Activated naive CD4-positive, alpha-beta T cell treated with anti-CD3 and anti-CD28 coated beads for 36 hours (primary cell): ENCODE results near the gene SSBP4. TPM values are rescaled to one million over a fixed set of nuclear protein-coding genes. Genes with fewer than 3 reads are reported as not detected.
A peak's percentile ranks its signal among the peaks of the same experiment; 100 is the strongest.
"Not testable (repeated sequence)": the region's sequence is repeated elsewhere in the genome, so short reads cannot be mapped to it uniquely, and the experiment has no call there.

Source experiments
- CTCF ChIA-PET: fragments of 350-600 bp; sonication (Branson Sonifier 250); formaldehyde crosslinking; loops from one replicate; lab custom pipeline; 2021; ENCODE audit warnings: antibody characterized with exemption; lab: Charles Lee
- DNase-seq: peaks from one replicate; pipeline ENCODE4 v3.0.0-alpha.2; 2020
- H3K27ac Mint-ChIP-seq: one replicate; pipeline ENCODE4 v1.8.0; 2021; ENCODE audit warnings: mild to moderate bottlenecking, mixed read lengths
- H3K27me3 Mint-ChIP-seq: one replicate; pipeline ENCODE4 v1.8.0; 2021; ENCODE audit warnings: low read depth, mixed read lengths
- H3K36me3 Mint-ChIP-seq: one replicate; pipeline ENCODE4 v1.8.0; 2021; ENCODE audit warnings: low read depth, mixed read lengths
- H3K4me1 Mint-ChIP-seq: one replicate; pipeline ENCODE4 v1.8.0; 2021; ENCODE audit warnings: low read depth, mixed read lengths
- H3K4me3 Mint-ChIP-seq: one replicate; pipeline ENCODE4 v1.8.0; 2021; ENCODE audit warnings: mild to moderate bottlenecking, moderate library complexity, mixed read lengths
- H3K9me3 Mint-ChIP-seq: one replicate; pipeline ENCODE4 v1.8.0; 2021; ENCODE audit warnings: mixed read lengths
- intact Hi-C: fragments of 100-400 bp; cut with micrococcal nuclease; formaldehyde crosslinking; loops from one replicate; pipeline ENCODE4 v1.15.1; 2023
- total RNA-seq, 2 experiments: library from RNA; stranded (reverse); gene quantifications; one replicate each; pipeline ENCODE4 v1.2.3, GENCODE V29; 2021

SSBP4 gene
- total RNA-seq, 2 experiments from 2014 or later = 62.6 to 71.4 TPM

DNA sequence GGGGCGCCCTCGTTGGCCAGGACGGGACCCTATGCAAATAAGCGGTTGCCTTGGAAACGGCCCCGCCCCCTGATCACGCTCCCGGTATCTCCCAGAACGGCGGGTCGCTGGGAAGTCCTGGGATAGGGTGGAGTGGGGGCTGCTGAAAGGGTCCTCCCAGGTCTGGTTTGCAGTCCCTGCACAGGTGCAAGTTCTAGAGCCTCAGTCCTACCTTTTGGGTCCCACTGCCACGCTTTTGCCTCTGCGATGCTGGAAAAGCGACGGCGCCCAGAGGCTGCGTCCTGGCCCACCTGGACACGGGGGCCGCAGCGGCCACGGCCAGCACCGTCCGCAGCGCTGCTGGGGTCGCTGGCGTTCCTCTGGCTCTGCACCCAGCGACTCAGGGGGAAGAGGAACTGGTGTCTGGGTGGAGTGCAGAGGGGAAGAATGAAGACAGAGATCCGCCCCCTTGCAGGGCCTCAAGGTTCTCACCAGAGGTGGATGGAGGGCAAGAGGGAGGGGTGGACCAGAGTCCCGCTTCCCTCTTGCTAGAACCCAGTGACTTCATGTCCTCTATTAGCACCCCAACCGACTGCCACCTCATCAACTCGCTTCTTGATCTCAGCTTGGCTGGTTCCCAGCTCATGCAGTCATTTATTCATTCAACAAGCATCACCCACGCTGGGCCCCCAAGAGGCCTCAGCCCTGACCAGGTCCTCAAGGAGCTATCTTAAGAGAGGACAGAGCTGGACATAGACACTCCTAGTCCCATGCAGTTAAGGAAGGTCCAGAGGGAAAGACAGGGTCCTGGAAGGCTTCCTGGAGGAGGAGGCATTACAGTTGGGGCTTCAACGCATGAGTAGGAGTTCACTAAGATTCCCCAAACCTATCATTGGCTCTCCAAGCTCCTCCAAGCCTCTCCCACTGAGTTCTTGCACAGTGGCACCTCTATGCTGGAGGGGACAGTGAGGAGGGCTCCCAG lies 21.7 kb upstream of the SSBP4 start, which contains the start of gene LRRC25:
Gene LRRC25 (minus strand): TSS at position 381 of the 961 bp plus-strand sequence. CDS start 659 bp downstream, outside the sequence.
- Mint-ChIP-seq H3K9me3 (no peaks in the 10 kb centered on the region), H3K4me3 (no peak within 1 kb of the TSS), H3K27ac (no peak within 1 kb of the TSS), H3K4me1 (peaks cover 4% of the 10 kb centered on the region), H3K36me3 (no peaks in the 10 kb centered on the region), H3K27me3 (peaks cover 11% of the 10 kb centered on the region)
- CTCF ChIA-PET = interaction anchor here (0.8 to 1.3 kb wide), 2 partner anchors 8 to 9 kb away, joined by 3 to 4 read pairs; no protein-coding TSS in a partner anchor
- no peak for DNase-seq
- intact Hi-C loops = no loop called here

- no peak overlapping the region for H3K27ac Mint-ChIP-seq
- H3K9me3 Mint-ChIP-seq = no peaks in the 10 kb centered on the region
- H3K36me3 Mint-ChIP-seq = no peaks in the 10 kb centered on the region
- peaks cover 8% of the 10 kb centered on the region for H3K27me3 Mint-ChIP-seq
- H3K4me3 Mint-ChIP-seq = no peak overlapping the region
- intact Hi-C loops = no loop called here
- peaks cover 4% of the 10 kb centered on the region for H3K4me1 Mint-ChIP-seq
- CTCF ChIA-PET = no interaction called here
- no peak for DNase-seq
These were observed 20.2 kb upstream of the SSBP4 start for GRCh38 chr19:18399008-18399407.

GRCh38 chr19:18401580-18402112 lies 17.6 kb upstream of the SSBP4 start:
- Mint-ChIP-seq H3K4me3 (no peak overlapping the region), H3K27ac (no peak overlapping the region), H3K27me3 (peaks cover 7% of the 10 kb centered on the region), H3K4me1 (peaks cover 4% of the 10 kb centered on the region), H3K36me3 (no peaks in the 10 kb centered on the region), H3K9me3 (no peaks in the 10 kb centered on the region)
- intact Hi-C loops = no loop called here
- CTCF ChIA-PET = no interaction called here
- no peak for DNase-seq

GRCh38 chr19:18402455-18403248 lies 16.5 kb upstream of the SSBP4 start:
- DNase-seq, CTCF ChIA-PET, H3K4me1 Mint-ChIP-seq, H3K27me3 Mint-ChIP-seq, H3K27ac Mint-ChIP-seq, intact Hi-C loops, H3K4me3 Mint-ChIP-seq, H3K9me3 Mint-ChIP-seq, H3K36me3 Mint-ChIP-seq: not testable (repeated sequence)

DNA sequence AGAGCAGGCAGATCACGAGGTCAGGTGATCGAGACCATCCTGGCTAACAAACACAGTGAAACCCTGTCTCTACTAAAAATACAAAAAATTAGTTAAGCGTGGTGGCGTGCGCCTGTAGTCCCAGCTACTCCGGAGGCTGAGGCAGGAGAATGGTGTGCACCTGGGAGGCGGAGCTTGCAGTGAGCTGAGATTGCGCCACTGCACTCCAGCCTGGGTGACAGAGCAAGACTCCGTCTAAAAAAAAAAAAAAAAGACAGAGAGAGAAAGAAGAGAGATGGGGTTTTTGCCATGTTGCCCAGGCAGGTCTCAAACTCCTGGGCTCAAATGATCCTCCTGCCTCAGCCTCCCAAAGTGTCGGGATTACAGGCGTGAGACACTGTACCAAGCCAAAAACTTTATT lies 13.4 kb upstream of the SSBP4 start:
- H3K27ac Mint-ChIP-seq, H3K9me3 Mint-ChIP-seq, intact Hi-C loops, H3K4me1 Mint-ChIP-seq, H3K36me3 Mint-ChIP-seq, H3K4me3 Mint-ChIP-seq, H3K27me3 Mint-ChIP-seq, DNase-seq: not testable (repeated sequence)
- CTCF ChIA-PET = interaction anchor here (0.7 to 4.6 kb wide), 2 partner anchors 17 to 128 kb away, joined by 4 to 21 read pairs; no protein-coding TSS in a partner anchor

DNA sequence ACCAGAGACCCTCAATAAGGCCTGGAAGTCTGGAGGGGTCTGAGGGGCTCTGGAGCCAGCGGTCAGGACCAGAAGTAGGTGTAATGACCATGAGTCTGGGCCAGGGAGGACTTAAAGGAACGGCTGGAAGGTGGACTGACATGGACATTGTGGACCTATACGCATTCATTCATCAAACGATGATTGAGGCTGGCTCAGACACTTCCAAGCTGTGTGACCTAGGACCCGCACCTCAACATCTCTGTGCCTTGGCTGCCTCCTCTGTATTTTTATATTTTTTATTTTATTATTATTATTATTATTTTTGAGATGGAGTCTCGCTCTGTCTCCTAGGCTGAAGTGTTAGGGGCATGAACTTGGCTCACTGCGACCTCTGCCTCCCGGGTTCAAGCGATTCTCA lies 12.4 kb upstream of the SSBP4 start:
- Mint-ChIP-seq H3K36me3 (no peaks in the 10 kb centered on the region), H3K27me3 (peaks cover 2% of the 10 kb centered on the region), H3K9me3 (no peaks in the 10 kb centered on the region), H3K4me1 (no peaks in the 10 kb centered on the region), H3K4me3 (no peak overlapping the region), H3K27ac (no peak overlapping the region)
- CTCF ChIA-PET = interaction anchor here (0.7 to 4.6 kb wide), 3 partner anchors 18 to 161 kb away, joined by 3 to 21 read pairs (median 4); no protein-coding TSS in a partner anchor
- DNase-seq = no peak
- intact Hi-C loops = no loop called here

DNA sequence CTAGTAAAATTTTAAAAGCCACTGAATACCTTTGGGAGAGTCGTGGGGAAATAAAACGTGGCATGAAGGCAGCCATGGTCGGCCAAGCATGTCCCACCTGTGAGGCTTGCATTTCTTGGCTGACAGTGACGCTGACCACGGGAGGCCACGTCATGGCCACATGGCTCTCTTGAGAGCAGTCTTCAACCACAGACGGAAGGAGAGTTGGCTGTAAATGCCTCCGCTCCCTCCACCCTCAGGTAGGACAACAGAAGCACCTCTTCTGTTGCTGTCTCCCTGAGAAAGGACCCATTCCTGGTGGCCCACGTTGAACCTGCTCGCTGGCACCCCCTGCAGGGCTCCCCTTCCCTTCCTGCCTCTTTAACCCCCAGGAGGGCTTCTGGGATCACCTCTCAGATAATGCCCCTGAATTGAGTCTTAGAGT lies 11.1 kb upstream of the SSBP4 start:
- CTCF ChIA-PET = interaction anchor here (1.1 kb wide), 1 partner anchor 68 kb away, joined by 3 read pairs; no protein-coding TSS in a partner anchor
- intact Hi-C loops = no loop called here
- peak; percentile 46 for DNase-seq

DNA sequence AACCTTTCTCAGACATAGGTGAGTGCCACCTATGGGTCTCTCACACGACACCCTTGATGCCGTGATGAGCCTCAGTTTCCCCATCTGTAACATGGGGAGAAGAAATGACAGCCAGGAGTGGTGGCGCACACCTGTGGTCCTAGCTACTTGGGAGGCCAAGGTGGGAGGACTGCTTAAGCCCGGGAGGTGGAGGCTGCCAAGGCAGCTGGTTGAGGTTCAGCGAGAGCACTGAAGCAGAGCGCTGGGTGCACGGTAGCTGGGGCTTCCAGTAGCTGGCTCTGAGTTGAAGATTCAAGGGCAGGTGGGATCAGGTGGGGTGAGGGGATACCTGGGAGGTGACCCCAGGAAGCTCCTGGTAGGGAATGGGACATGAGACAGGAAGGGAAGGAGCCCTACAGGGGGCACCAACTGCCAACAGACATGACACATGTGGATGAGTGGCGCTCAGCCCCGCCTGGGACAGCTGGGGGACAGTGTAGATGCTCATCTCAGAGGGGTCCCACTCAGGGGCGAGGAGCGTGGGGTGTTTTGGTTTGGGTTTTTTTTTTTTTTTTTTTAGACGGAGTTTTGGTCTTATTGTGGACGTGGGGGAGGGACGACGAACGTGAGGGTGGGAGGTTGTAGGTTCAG lies 6.5 kb upstream of the SSBP4 start:
- intact Hi-C loops = loop anchor here (5.0 kb wide), 1 partner anchor 85 kb away; no protein-coding TSS in a partner anchor
- Mint-ChIP-seq H3K36me3 (no peaks in the 10 kb centered on the region), H3K27ac (no peak overlapping the region), H3K9me3 (no peaks in the 10 kb centered on the region), H3K4me3 (no peak overlapping the region), H3K4me1 (peaks cover 27% of the 10 kb centered on the region), H3K27me3 (peaks cover 34% of the 10 kb centered on the region)
- no peak for DNase-seq
- CTCF ChIA-PET = interaction anchor here (0.6 to 6.7 kb wide), 11 partner anchors 9 to 161 kb away, joined by 3 to 103 read pairs (median 5); no protein-coding TSS in a partner anchor

More for the DNA sequence above, 11.1 kb upstream of the SSBP4 start:
- Mint-ChIP-seq H3K27ac (no peak overlapping the region), H3K36me3 (no peaks in the 10 kb centered on the region), H3K9me3 (no peaks in the 10 kb centered on the region), H3K27me3 (peaks cover 10% of the 10 kb centered on the region), H3K4me3 (no peak overlapping the region), H3K4me1 (no peaks in the 10 kb centered on the region)

GRCh38 chr19:18414504-18415177 lies 4.6 kb upstream of the SSBP4 start:
- H3K27ac Mint-ChIP-seq = no peak overlapping the region
- peaks cover 42% of the 10 kb centered on the region for H3K27me3 Mint-ChIP-seq
- peaks cover 40% of the 10 kb centered on the region for H3K4me1 Mint-ChIP-seq
- no peaks in the 10 kb centered on the region for H3K9me3 Mint-ChIP-seq
- intact Hi-C loops = loop anchor here (2.0 to 5.0 kb wide), 3 partner anchors 87 to 210 kb away; partner anchors contain the start of gene RAB3A
- CTCF ChIA-PET = interaction anchor here (0.6 to 6.7 kb wide), 7 partner anchors 8 to 207 kb away, joined by 3 to 103 read pairs (median 4); no protein-coding TSS in a partner anchor
- DNase-seq = no peak
- no peak overlapping the region for H3K4me3 Mint-ChIP-seq
- no peaks in the 10 kb centered on the region for H3K36me3 Mint-ChIP-seq

DNA sequence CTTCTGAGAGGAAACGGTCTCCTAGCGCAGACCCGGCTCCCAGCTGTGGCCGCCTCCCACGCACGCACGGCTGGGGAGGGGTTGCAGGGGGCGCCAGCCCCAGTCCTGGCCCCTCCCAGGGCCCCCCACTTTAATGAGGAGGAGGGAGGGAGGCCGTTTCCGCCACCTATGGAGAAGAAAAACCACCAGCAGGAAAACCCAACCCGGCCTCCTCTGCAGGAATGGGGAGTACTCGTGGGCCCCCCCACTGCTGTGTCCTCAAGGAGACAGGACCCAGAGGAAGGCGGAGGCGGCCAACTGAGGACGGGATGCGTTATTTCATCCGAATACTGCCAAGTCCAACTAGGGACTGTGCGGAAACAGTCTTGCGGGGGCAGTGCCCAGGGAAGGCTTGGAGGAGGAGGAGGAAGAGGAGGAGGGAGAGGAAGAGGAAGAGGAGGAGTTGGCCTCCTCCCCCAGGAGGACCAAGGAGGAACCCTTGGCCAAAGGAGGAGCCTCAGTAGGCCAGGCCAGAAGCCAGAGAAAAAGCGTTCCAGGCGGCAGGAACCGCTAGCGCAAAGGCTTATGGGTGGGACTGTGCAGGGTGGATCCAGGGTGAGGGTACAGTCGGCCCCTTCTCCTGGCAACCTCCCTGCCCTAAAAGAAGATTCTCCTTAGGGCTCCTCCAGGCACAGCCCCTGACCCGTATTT lies 3.9 kb upstream of the SSBP4 start:
- Mint-ChIP-seq H3K4me1 (peaks cover 43% of the 10 kb centered on the region), H3K9me3 (no peaks in the 10 kb centered on the region), H3K27me3 (peaks cover 42% of the 10 kb centered on the region), H3K36me3 (no peaks in the 10 kb centered on the region), H3K4me3 (peak overlapping the region; percentile 70), H3K27ac (no peak overlapping the region)
- intact Hi-C loops = loop anchor here (2.0 to 5.0 kb wide), 2 partner anchors 123 to 211 kb away; partner anchors contain the start of gene RAB3A
- CTCF ChIA-PET = interaction anchor here (1.2 to 6.7 kb wide), 6 partner anchors 25 to 207 kb away, joined by 3 to 103 read pairs (median 4); no protein-coding TSS in a partner anchor
- no peak for DNase-seq
